GM18861 (cell line): ENCODE measurements around the gene ELL.
A peak's percentile ranks its signal among the peaks of the same experiment; 100 is the strongest.
"Not testable (repeated sequence)": the region's sequence is repeated elsewhere in the genome, so short reads cannot be mapped to it uniquely, and the experiment has no call there.

Source experiments
- ATAC-seq: cut with Tn5 transposase; IDR thresholded peaks from one replicate; pipeline ENCODE4 v1.9.1; 2021; ENCODE audit not compliant: unreplicated experiment

The ELL gene

GRCh38 chr19:18521692-18522123 lies at the start of gene ELL:
Gene ELL, minus strand, starts transcription at chr19:18522070. Its CDS starts 15 bp downstream, at chr19:18522055.
- no peak for ATAC-seq

GRCh38 chr19:18568367-18568766 lies 46.5 kb upstream of the ELL start:
- ATAC-seq, result no peak

- no peak for ATAC-seq
Measured at GRCh38 chr19:18566953-18567352, 45.1 kb upstream of the ELL start.

- no peak for ATAC-seq
Measured at GRCh38 chr19:18562086-18562485, 40.2 kb upstream of the ELL start.

- ATAC-seq, result no peak
Measured at GRCh38 chr19:18559685-18560084, 37.8 kb upstream of the ELL start.

- ATAC-seq, result no peak
Measured at GRCh38 chr19:18558604-18559003, 36.7 kb upstream of the ELL start.

GRCh38 chr19:18558202-18558555 lies 36.3 kb upstream of the ELL start:
- no peak for ATAC-seq

- peak; percentile 89 for ATAC-seq
Measured at GRCh38 chr19:18557411-18558201, 35.7 kb upstream of the ELL start, which contains the start of gene KXD1. Gene KXD1, plus strand, starts transcription at chr19:18557870. Its CDS starts 4,187 bp downstream, at chr19:18562057.

- no peak for ATAC-seq
Measured at GRCh38 chr19:18551631-18552030, 29.8 kb upstream of the ELL start.

- ATAC-seq, result peak; percentile 53
Measured at GRCh38 chr19:18543814-18544475, 22.1 kb upstream of the ELL start.

- peak; percentile 74 for ATAC-seq
Measured at GRCh38 chr19:18542941-18543813, 21.3 kb upstream of the ELL start, which contains the start of gene FKBP8. Gene FKBP8, minus strand, starts transcription at chr19:18543573. Its CDS starts 1,603 bp downstream, at chr19:18541970.

- ATAC-seq, result no peak
Measured at GRCh38 chr19:18541992-18542940, 20.4 kb upstream of the ELL start.

GRCh38 chr19:18541258-18541991 lies 19.6 kb upstream of the ELL start:
- no peak for ATAC-seq

- ATAC-seq, result not testable (repeated sequence)
Measured at GRCh38 chr19:18540200-18540599, 18.3 kb upstream of the ELL start.

- no peak for ATAC-seq
Measured at GRCh38 chr19:18539372-18539771, 17.5 kb upstream of the ELL start.

- ATAC-seq, result no peak
Measured at GRCh38 chr19:18538115-18538514, 16.2 kb upstream of the ELL start.

GRCh38 chr19:18537431-18537830 lies 15.6 kb upstream of the ELL start:
- ATAC-seq, result no peak

- ATAC-seq, result no peak
Measured at GRCh38 chr19:18536475-18536874, 14.6 kb upstream of the ELL start.

GRCh38 chr19:18533058-18533457 lies 11.2 kb upstream of the ELL start:
- no peak for ATAC-seq
